Measurements from ENCODE around the gene RGS4.

Gene RGS4

GRCh38 chr1:163104385-163105099, 35.4 kb downstream of the RGS4 start:
- no peak for DNase-seq

- no peak for DNase-seq
Observed at GRCh38 chr1:163106364-163106987, 37.3 kb downstream of the RGS4 start.

- DNase-seq = no peak
Observed at GRCh38 chr1:163107655-163108054, 38.5 kb downstream of the RGS4 start.

DNA sequence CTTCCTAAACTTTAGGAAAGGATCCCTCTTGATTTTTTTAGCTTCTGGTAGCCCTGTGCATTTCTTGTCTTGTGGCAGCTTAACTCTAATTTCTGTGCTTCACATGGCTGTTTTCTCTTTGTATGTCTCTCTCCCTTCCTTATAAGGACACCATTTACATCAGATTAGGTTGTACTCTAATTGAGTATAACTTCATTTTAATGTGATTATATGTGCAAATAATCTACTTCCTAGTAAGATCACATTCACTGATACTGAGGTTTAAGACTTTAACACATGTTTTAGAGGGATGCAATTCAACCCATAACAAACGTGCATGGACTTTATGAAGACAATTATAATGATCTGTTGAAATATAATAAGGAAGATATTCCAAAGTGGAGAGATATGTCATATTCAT, 46.7 kb downstream of the RGS4 start:
- DNase-seq = no peak

DNA sequence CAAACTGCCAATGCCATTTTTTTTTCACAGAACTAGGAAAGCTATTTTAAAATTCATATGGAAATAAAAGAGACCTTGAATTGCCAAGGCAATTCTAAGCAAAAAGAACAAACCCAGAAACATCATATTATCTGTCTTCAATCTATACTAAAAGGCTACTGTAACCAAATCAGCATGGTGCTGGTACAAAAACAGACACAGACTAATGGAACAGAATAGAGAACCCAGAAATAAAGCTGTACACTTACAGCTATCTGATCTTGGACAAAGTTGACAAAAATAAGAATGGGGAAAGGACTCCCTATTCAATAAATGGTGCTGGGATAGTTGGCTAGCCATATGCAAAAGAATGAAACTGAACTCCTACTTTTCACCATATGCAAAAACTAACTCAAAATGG, 50.5 kb downstream of the RGS4 start:
- DNase-seq = no peak

GRCh38 chr1:163120372-163120771, 51.2 kb downstream of the RGS4 start:
- no peak for DNase-seq

GRCh38 chr1:163124812-163125211, 55.7 kb downstream of the RGS4 start:
- DNase-seq = no peak
